K562 (cell line): ENCODE data around the gene UBE2O. TPM values are rescaled to one million over a fixed set of nuclear protein-coding genes. Genes with fewer than 3 reads are reported as not detected.

Experiments used
- ARID1B ChIP-seq: fragments of 450-650 bp; IDR thresholded peaks from 2 replicates; pipeline ENCODE4 v1.6.1; 2016; ENCODE audit warnings: antibody characterized with exemption, mild to moderate bottlenecking, inconsistent platforms
- BHLHE40 ChIP-seq: IDR thresholded peaks from 2 replicates; pipeline ENCODE4 v1.6.1; 2011; ENCODE audit warnings: low read length, improper control_type of control experiment
- CTBP1 ChIP-seq: fragments of 450-650 bp; IDR thresholded peaks from 2 replicates; pipeline ENCODE4 v1.6.1; 2016; ENCODE audit warnings: borderline replicate concordance
- ESRRA ChIP-seq: fragments of 450-650 bp; IDR thresholded peaks from 2 replicates; pipeline ENCODE4 v1.6.1; 2014; ENCODE audit warnings: low read depth, mild to moderate bottlenecking, moderate library complexity, borderline replicate concordance
- HES1 ChIP-seq: fragments of 450-650 bp; IDR thresholded peaks from 2 replicates; pipeline ENCODE4 v1.6.1; 2016; ENCODE audit warnings: low read depth, mild to moderate bottlenecking, moderate library complexity
- HMGN3 ChIP-seq: IDR thresholded peaks from 2 replicates; pipeline ENCODE4 v1.6.1; 2011; ENCODE audit warnings: borderline replicate concordance, low read depth, mild to moderate bottlenecking, mixed read lengths, low read length; ENCODE audit not compliant: insufficient read length; ENCODE audit errors: extremely low read depth
- KLF16 ChIP-seq: IDR thresholded peaks from 2 replicates; pipeline ENCODE4 v1.6.1; 2016; ENCODE audit warnings: antibody characterized with exemption
- MCM5 ChIP-seq: fragments of 450-650 bp; IDR thresholded peaks from 2 replicates; pipeline ENCODE4 v1.6.1; 2016; ENCODE audit warnings: low read depth
- NCOA4 ChIP-seq: fragments of 450-650 bp; IDR thresholded peaks from 2 replicates; pipeline ENCODE4 v1.6.1; 2018; ENCODE audit warnings: mild to moderate bottlenecking; ENCODE audit not compliant: partially characterized antibody
- PML ChIP-seq: IDR thresholded peaks from 2 replicates; pipeline ENCODE4 v1.6.1; 2012; ENCODE audit warnings: low read length, inconsistent platforms
- SIN3A ChIP-seq, 2 experiments: fragments of 150-350 bp in 1 of 2; IDR thresholded peaks; 2 replicates each; pipeline ENCODE4 v1.6.1; 2011 to 2016; ENCODE audit warnings: borderline replicate concordance in 2 of 2, low read depth in 2 of 2, low read length in 2 of 2, mild to moderate bottlenecking in 2 of 2, moderate library complexity in 2 of 2; ENCODE audit not compliant: control insufficient read depth in 1 of 2
- SMARCA4 ChIP-seq: fragments of 450-650 bp; IDR thresholded peaks from 2 replicates; pipeline ENCODE4 v1.6.1; 2016
- SRSF9 ChIP-seq: fragments of 200-400 bp; formaldehyde crosslinking; IDR thresholded peaks from 2 replicates; pipeline ENCODE4 v1.6.1; 2017; ENCODE audit warnings: low read depth, low read length, borderline replicate concordance
- TARDBP ChIP-seq: fragments of 450-650 bp; IDR thresholded peaks from 2 replicates; pipeline ENCODE4 v1.6.1; 2016
- polyA plus RNA-seq, 8 experiments: library from polyadenylated mRNA; depleted of rRNA in 4 of 8; stranded (reverse) in 5 of 8; unstranded in 3 of 8; fragments of >200 nt; fragmentation: Nextera tagmentation in 2 of 8; fragmentation: Illumina TruSeq in 1 of 8; extraction: Ambion mirVana in 2 of 8; extraction: Trizol in 1 of 8; gene quantifications; 2 replicates each; pipeline versions ENCODE4 v1.2.1 to v1.2.3, GENCODE V29; 2011 to 2014; ENCODE audit warnings: inconsistent platforms in 1 of 8, missing spikeins in 1 of 8
- total RNA-seq, 7 experiments: library from RNA; depleted of rRNA in 6 of 7; stranded (reverse); fragments of >200 nt in 6 of 7; fragmentation: Illumina TruSeq in 2 of 7; extraction: Trizol in 2 of 7; gene quantifications; 2 replicates each; pipeline versions ENCODE4 v1.2.1 to v1.2.3, GENCODE V29; 2011 to 2021; ENCODE audit warnings: low replicate concordance in 1 of 7
- TF ChIP-seq, protein P1 (sequence below): fragments of 250-450 bp; sonication (Bioruptor Pico); IDR thresholded peaks from 2 replicates; pipeline ENCODE4 v1.5.0; 2020; ENCODE audit warnings: mild to moderate bottlenecking, borderline replicate concordance
- TF ChIP-seq, protein P2 (sequence below): sonication (generic); formaldehyde crosslinking; IDR thresholded peaks from 2 replicates; pipeline ENCODE4 v1.8.1; 2023; ENCODE audit warnings: mild to moderate bottlenecking, missing genetic modification reagents, moderate library complexity
- TF ChIP-seq, protein P3 (sequence below): fragments of 250-450 bp; sonication (Bioruptor Pico); IDR thresholded peaks from 2 replicates; pipeline ENCODE4 v1.4.0; 2020; ENCODE audit warnings: borderline replicate concordance

The UBE2O gene
- total and polyA plus RNA-seq, 9 of the 15 experiments (the other 6 are each of a cell fraction or from before 2014, with no cell fraction given), result 1.6 to 39.7 (median 13.3) TPM

DNA sequence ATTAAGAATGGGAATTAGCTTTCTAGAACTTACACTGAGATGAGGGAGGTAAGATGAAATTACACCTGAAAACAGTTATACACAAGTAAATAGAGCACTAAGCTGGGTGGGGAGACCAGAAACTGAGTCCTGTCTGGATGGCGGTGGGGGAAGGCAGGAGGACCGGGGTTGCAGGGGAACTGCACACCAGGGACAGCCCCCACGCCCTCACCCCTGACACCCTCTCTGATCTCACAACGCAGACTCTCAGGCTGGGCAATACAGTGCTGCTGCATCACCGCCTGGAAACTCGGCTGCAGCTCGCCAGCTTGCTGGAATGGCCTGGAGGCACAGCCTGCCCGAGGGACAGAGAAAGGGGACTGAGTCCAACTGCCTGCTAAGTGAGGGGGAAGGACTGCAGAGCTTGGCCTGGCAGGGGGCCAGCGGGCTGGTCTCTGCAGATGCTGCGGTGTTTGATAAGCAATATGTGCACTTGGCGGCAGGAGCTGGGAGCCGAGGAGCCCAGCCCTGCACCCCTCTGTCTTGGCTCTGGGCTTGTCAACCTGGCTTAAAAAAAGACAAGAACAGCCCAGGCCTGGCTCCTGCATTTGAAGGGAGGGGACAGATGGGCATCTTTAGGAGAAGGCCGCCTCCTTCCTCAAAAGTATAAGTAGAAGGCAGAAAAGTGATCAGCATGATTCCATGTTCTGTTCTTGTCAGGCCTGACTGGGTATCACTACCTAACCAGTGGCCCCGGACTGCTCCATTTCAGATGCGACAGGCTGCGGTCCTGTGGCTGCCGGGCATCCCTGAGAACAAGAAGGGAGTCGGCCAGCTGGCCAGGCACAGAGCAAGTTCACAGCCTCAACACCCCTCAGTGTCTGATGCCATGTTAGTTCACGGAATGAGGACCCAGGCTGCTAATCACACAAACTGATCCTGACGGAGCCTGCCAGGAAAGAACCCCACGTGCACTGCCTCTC lies 38.3 kb downstream of the UBE2O start (continued):
- TF ChIP-seq HES1 (0 out of 2 replicates have a peak, but pooled peaks have one; percentile 16), KLF16 (peak; percentile 81), SIN3A (IDR thresholded peaks at IDR 0.05; ENCODE audit: borderline replicate concordance in 2 of 2, control insufficient read depth in 1 of 2, low read depth in 2 of 2, low read length in 2 of 2) (no peak), BHLHE40 (peak; percentile 66), HMGN3 (peak; percentile 73), CTBP1 (peak; percentile 89; the same call in 1 of the 2 replicates), SMARCA4 (peak; percentile 65), TARDBP (no peak), SRSF9 (no peak), ESRRA (0 out of 2 replicates have a peak, but pooled peaks have one; percentile 55), ARID1B (peak; percentile 87), NCOA4 (no peak), MCM5 (no peak), PML (peak; percentile 58)
- TF ChIP-seq, protein P1, sequence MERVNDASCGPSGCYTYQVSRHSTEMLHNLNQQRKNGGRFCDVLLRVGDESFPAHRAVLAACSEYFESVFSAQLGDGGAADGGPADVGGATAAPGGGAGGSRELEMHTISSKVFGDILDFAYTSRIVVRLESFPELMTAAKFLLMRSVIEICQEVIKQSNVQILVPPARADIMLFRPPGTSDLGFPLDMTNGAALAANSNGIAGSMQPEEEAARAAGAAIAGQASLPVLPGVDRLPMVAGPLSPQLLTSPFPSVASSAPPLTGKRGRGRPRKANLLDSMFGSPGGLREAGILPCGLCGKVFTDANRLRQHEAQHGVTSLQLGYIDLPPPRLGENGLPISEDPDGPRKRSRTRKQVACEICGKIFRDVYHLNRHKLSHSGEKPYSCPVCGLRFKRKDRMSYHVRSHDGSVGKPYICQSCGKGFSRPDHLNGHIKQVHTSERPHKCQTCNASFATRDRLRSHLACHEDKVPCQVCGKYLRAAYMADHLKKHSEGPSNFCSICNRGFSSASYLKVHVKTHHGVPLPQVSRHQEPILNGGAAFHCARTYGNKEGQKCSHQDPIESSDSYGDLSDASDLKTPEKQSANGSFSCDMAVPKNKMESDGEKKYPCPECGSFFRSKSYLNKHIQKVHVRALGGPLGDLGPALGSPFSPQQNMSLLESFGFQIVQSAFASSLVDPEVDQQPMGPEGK, result no peak
- TF ChIP-seq, protein P2, sequence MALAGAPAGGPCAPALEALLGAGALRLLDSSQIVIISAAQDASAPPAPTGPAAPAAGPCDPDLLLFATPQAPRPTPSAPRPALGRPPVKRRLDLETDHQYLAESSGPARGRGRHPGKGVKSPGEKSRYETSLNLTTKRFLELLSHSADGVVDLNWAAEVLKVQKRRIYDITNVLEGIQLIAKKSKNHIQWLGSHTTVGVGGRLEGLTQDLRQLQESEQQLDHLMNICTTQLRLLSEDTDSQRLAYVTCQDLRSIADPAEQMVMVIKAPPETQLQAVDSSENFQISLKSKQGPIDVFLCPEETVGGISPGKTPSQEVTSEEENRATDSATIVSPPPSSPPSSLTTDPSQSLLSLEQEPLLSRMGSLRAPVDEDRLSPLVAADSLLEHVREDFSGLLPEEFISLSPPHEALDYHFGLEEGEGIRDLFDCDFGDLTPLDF (CRISPR knock-in tag), result peak; percentile 30; the same call in 1 of the 2 replicates
- TF ChIP-seq, protein P3, sequence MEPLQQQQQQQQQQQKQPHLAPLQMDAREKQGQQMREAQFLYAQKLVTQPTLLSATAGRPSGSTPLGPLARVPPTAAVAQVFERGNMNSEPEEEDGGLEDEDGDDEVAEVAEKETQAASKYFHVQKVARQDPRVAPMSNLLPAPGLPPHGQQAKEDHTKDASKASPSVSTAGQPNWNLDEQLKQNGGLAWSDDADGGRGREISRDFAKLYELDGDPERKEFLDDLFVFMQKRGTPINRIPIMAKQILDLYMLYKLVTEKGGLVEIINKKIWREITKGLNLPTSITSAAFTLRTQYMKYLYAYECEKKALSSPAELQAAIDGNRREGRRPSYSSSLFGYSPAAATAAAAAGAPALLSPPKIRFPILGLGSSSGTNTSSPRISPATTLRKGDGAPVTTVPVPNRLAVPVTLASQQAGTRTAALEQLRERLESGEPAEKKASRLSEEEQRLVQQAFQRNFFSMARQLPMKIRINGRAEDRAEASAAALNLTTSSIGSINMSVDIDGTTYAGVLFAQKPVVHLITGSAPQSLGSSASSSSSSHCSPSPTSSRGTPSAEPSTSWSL (CRISPR knock-in tag), result no peak
